Small intestine (tissue), 7 donors: ENCODE measurements around the gene ORAI2. TPM values are rescaled to one million over a fixed set of nuclear protein-coding genes. Genes with fewer than 3 reads are reported as not detected.
"Not testable (repeated sequence)": the region's sequence is repeated elsewhere in the genome, so short reads cannot be mapped to it uniquely, and the experiment has no call there.

Experiments used
- DNase-seq, 2 donors: peaks; one replicate each; pipeline versions ENCODE4 v3.0.0 to v3.0.0-alpha.2; 2013
- FAIRE-seq: peaks from 2 replicates; lab custom pipeline; 2012; peaks lifted over from hg19 to GRCh38; lab: Jason Lieb, UNC
- H3K27ac ChIP-seq, 3 donors: one replicate each; pipeline ENCODE4 v1.5.1; 2013; ENCODE audit warnings: low read length in 2 of 3, mild to moderate bottlenecking in 2 of 3, control low read depth in 1 of 3, inconsistent platforms in 1 of 3, low read depth in 1 of 3, moderate library complexity in 1 of 3
- H3K27me3 ChIP-seq, 3 donors: one replicate each; pipeline ENCODE4 v1.6.1; 2013; ENCODE audit warnings: low read length in 3 of 3, inconsistent platforms in 1 of 3; ENCODE audit not compliant: control insufficient read depth in 3 of 3, insufficient read depth in 3 of 3
- H3K36me3 ChIP-seq, 3 donors: one replicate each; pipeline ENCODE4 v1.6.1; 2013; ENCODE audit warnings: low read length in 3 of 3, inconsistent platforms in 1 of 3, low read depth in 1 of 3, mild to moderate bottlenecking in 1 of 3, moderate library complexity in 1 of 3; ENCODE audit not compliant: control insufficient read depth in 3 of 3, insufficient read depth in 2 of 3
- H3K4me1 ChIP-seq, 3 donors: one replicate each; pipeline ENCODE4 v1.6.1; 2013; ENCODE audit warnings: low read length in 2 of 3, inconsistent platforms in 1 of 3, low read depth in 1 of 3, mild to moderate bottlenecking in 1 of 3, moderate library complexity in 1 of 3; ENCODE audit not compliant: control insufficient read depth in 3 of 3, insufficient read depth in 2 of 3
- H3K4me3 ChIP-seq, 3 donors: one replicate each; pipeline ENCODE4 v1.5.1; 2013; ENCODE audit warnings: low read length in 3 of 3, control low read depth in 1 of 3, inconsistent platforms in 1 of 3, low read depth in 1 of 3, mild to moderate bottlenecking in 1 of 3, moderate library complexity in 1 of 3
- H3K9me3 ChIP-seq, 2 donors: one replicate each; pipeline ENCODE4 v1.6.1; 2013; ENCODE audit warnings: low read depth in 1 of 2, low read length in 1 of 2; ENCODE audit not compliant: control insufficient read depth in 2 of 2, insufficient read depth in 1 of 2
- WGBS, 3 donors: extraction: QIAGEN DNeasy Blood & Tissue Kit; methylation state at CpG; one replicate each; pipeline ENCODE4 v1.1.7; 2013; 5-methylcytosine and 5-hydroxymethylcytosine counted together
- polyA plus RNA-seq, 4 donors: library from polyadenylated mRNA; stranded (reverse) in 3 of 4; unstranded in 1 of 4; fragments of 200-250 nt in 3 of 4; fragments of 120-200 nt in 1 of 4; gene quantifications; one replicate each; pipeline versions ENCODE4 v1.2.1 to v1.2.3, GENCODE V29; 2013
- donor health status: healthy with polysubstance abuse.
- donor health status: control.
- donor health status: control.
- donor health status: Bipolar disorder and iron deficiency.
- donor health status: healthy.

Gene ORAI2
- polyA plus RNA-seq, 4 donors, result 0.89 to 8.8 (median 5.4) TPM

- H3K27me3 ChIP-seq, result no peaks in the 10 kb centered on the region
- H3K9me3 ChIP-seq, result no peaks in the 10 kb centered on the region
- FAIRE-seq (no peak), DNase-seq (no peak)
- no peak overlapping the region for H3K4me3 ChIP-seq
- H3K27ac ChIP-seq, result no peak overlapping the region
- H3K36me3 ChIP-seq, result peaks cover 7 to 37% (median 13%) of the 10 kb centered on the region in 3 donors
- WGBS, 3 donors, result 80 to 83% (median 83%) methylated on average over 7 of the region's 7 CpGs
- no peaks in the 10 kb centered on the region for H3K4me1 ChIP-seq
Measured at GRCh38 chr7:102453319-102453718, 19.9 kb downstream of the ORAI2 start.

GRCh38 chr7:102454468-102454867, 21.1 kb downstream of the ORAI2 start:
- FAIRE-seq, result no peak
- H3K27ac ChIP-seq, result no peak overlapping the region

GRCh38 chr7:102454932-102455331, 21.6 kb downstream of the ORAI2 start:
- not testable (repeated sequence) for H3K27ac ChIP-seq, FAIRE-seq, H3K27me3 ChIP-seq, H3K4me3 ChIP-seq, DNase-seq, H3K4me1 ChIP-seq, H3K9me3 ChIP-seq
- 85 to 94% (median 93%) methylated on average over 10 of the region's 10 CpGs for WGBS, 3 donors
- H3K36me3 ChIP-seq, result peaks cover 9 to 51% (median 13%) of the 10 kb centered on the region in 3 donors

More at GRCh38 chr7:102454468-102454867, 21.1 kb downstream of the ORAI2 start:
- no peaks in the 10 kb centered on the region for H3K9me3 ChIP-seq
- 62 to 66% (median 66%) methylated on average over 12 of the region's 12 CpGs for WGBS, 3 donors
- H3K27me3 ChIP-seq, result no peaks in the 10 kb centered on the region
- DNase-seq, result no peak
- no peaks in the 10 kb centered on the region for H3K4me1 ChIP-seq
- peaks cover 9 to 48% (median 13%) of the 10 kb centered on the region in 3 donors for H3K36me3 ChIP-seq
- H3K4me3 ChIP-seq, result no peak overlapping the region

- no peak overlapping the region for H3K27ac ChIP-seq
- H3K27me3 ChIP-seq, result no peaks in the 10 kb centered on the region
- no peak overlapping the region for H3K4me3 ChIP-seq
- no peak for DNase-seq
- peaks cover 9 to 52% (median 13%) of the 10 kb centered on the region in 3 donors for H3K36me3 ChIP-seq
- no peaks in the 10 kb centered on the region for H3K9me3 ChIP-seq
- H3K4me1 ChIP-seq, result no peaks in the 10 kb centered on the region
- FAIRE-seq, result no peak
- WGBS, 3 donors, result 90 to 92% (median 90%) methylated on average over 11 of the region's 11 CpGs
Measured at GRCh38 chr7:102455596-102455995, 22.2 kb downstream of the ORAI2 start.

GRCh38 chr7:102456327-102456726, 23.0 kb downstream of the ORAI2 start:
- peaks cover 9 to 54% (median 13%) of the 10 kb centered on the region in 3 donors for H3K36me3 ChIP-seq
- WGBS, 3 donors, result 89 to 92% (median 92%) methylated on average over 10 of the region's 10 CpGs
- no peak overlapping the region for H3K27ac ChIP-seq
- no peaks in the 10 kb centered on the region for H3K9me3 ChIP-seq
- FAIRE-seq (no peak), DNase-seq (no peak)
- H3K27me3 ChIP-seq, result no peaks in the 10 kb centered on the region
- no peaks in the 10 kb centered on the region for H3K4me1 ChIP-seq
- no peak overlapping the region for H3K4me3 ChIP-seq

- H3K27me3 ChIP-seq, result no peaks in the 10 kb centered on the region
- no peak overlapping the region for H3K27ac ChIP-seq
- WGBS, 3 donors, result 93 to 95% (median 95%) methylated on average over 37 to 40 of the region's 40 CpGs
- no peaks in the 10 kb centered on the region for H3K9me3 ChIP-seq
- H3K4me3 ChIP-seq, result no peak overlapping the region
- H3K36me3 ChIP-seq, result peaks cover 9 to 60% (median 13%) of the 10 kb centered on the region in 3 donors
- no peaks in the 10 kb centered on the region for H3K4me1 ChIP-seq
- DNase-seq, result no peak
- no peak for FAIRE-seq
Measured at GRCh38 chr7:102457352-102457924, 24.1 kb downstream of the ORAI2 start.

- DNase-seq, result no peak
- Histone ChIP-seq H3K27me3 (no peaks in the 10 kb centered on the region), H3K4me1 (peaks cover 0 to 6% (median 4%) of the 10 kb centered on the region in 3 donors), H3K27ac (no peak overlapping the region), H3K9me3 (no peaks in the 10 kb centered on the region), H3K36me3 (peaks cover 9 to 57% (median 13%) of the 10 kb centered on the region in 3 donors), H3K4me3 (no peak overlapping the region)
- FAIRE-seq, result no peak
- WGBS, 3 donors, result 94 to 95% (median 95%) methylated on average over 23 to 24 of the region's 24 CpGs
Measured at GRCh38 chr7:102459221-102459844, 26.0 kb downstream of the ORAI2 start.

- FAIRE-seq, result no peak
- H3K4me1 ChIP-seq, result peaks cover 0 to 6% (median 4%) of the 10 kb centered on the region in 3 donors
- no peak overlapping the region for H3K27ac ChIP-seq
- 85 to 88% (median 87%) methylated on average over 8 of the region's 8 CpGs for WGBS, 3 donors
- DNase-seq, result no peak
- no peaks in the 10 kb centered on the region for H3K27me3 ChIP-seq
- H3K4me3 ChIP-seq, result no peak overlapping the region
- H3K9me3 ChIP-seq, result no peaks in the 10 kb centered on the region
- peaks cover 9 to 53% (median 13%) of the 10 kb centered on the region in 3 donors for H3K36me3 ChIP-seq
Measured at GRCh38 chr7:102460467-102460866, 27.1 kb downstream of the ORAI2 start.
